DMS 273 treated with DMSO at 0.1 percent for 48 hours (cell line): ENCODE data around the gene NIPAL4.
"Not testable (repeated sequence)": the region's sequence is repeated elsewhere in the genome, so short reads cannot be mapped to it uniquely, and the experiment has no call there.

Source experiments
- DNase-seq: peaks from one replicate; lab custom pipeline; 2025; lab: John Stamatoyannopoulos, UW

NIPAL4 gene

DNA sequence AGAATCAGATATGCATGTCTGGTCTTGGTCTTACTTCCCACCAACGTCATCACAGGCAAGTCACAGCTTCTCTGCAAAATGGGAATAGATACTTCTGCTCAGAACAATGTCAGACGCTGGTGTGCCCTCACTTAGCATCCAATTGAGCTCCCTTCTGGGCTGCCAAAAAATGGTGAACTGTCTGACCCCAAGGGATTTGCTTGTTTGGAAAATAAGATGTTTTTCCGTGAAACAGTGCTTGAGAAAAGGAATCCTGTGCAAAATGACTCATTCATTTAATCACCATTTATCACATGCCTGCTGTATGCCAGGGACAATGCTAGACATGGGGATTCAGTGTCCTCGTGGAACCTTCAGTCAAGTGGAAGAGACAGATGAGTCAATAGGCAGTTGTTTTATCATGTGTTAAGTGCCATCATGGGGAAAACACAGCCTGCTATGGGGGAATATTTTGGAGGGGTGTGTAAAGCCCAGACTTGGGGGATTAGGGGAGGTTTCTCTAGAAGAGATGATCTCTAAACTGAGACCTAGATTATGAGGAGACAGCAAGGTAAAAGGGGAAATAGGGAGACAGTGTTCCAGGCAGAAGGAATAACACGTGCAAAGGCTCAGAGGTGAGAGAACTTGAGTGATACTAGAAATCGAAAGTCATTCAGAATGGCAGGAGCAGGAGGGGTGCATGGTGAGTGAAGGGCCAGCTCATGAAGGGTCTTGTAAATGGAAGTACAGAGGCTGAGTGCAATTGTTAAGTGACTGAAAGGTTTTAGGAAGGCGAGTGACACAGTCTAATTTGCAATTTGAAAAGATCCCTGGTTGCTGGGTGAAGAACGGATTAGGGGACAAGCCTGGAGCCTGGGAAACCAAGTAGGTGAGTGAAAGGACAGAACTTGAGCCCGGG lies 3.9 kb downstream of the NIPAL4 start:
- no peak for DNase-seq

DNA sequence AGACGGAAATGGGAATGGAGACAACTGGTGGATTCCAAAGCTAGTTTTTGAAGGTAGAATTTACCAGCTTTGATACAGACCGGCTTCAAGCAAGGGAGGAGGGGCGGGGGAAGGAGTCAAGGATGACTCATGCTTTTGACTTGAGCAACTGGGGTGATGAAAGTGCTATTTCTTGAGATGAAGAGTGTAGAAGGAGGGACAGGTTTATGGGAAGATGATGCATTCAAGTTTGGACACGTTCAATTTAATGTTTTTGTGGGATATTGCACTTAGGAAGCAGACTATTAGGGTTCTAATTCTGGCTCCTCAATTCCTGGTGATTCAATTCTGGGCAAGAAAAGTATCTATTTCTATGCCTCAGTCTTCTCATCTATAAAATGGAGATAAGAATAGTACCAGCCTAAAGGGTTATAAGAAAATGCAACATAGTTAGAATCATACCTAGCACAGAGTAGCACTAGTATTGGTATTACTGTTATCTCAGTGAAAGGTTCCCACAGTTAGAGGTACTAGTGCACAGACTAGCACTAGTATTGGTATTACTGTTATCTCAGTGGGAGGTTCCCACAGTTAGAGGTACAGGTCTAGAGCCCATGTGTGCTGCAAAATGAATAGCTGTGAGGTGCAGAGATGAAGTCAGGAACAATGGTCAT lies 4.6 kb downstream of the NIPAL4 start:
- no peak for DNase-seq

DNA sequence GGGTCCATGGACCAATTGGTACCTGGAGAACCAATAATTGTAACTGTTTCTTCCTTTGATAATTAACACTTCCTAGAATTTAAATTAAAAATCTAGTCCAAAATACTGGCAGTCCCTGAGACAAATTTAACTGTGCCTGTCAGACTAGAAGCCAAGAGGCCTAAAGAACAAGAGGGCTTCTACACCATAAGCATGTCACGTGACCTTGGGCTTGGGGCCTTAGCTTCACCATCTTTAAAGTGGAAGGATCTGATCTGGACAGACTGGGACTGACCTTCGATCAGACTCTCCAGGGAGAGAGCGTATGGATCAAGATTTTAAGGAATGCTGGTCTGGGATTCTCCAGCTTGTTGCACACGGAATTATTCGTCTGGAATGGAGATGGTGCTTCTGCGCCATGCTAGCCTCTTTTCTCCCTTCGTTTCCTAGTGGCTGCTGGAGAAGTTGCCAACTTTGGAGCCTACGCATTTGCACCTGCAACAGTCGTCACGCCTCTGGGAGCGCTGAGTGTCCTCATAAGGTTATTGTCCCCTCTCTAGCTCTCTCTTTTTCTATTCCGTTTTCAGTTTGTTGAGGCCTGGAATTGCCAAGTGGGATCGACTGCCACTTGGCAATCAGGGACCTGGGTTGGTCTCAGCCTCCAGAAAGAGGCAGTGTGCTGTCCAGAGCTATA lies 8.4 kb downstream of the NIPAL4 start:
- DNase-seq = no peak

DNA sequence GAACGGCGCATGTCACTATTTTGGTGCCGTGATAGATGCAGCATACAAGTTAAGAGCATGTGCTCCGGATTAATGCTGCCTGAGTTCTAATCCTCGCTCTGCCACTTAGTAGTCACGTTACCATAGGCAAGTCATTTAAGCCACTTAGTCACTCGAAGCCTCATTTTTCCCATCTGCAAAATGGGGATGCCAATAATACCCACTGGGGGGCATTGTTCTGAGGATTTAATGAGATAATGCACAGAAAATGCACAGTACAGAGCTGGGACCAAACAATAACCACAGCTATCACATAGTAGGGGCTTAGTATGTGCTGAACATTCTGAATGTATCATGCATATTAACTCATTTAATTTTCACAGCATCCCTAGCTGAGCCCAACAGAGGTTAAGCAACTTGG lies 9.1 kb downstream of the NIPAL4 start:
- DNase-seq = no peak

DNA sequence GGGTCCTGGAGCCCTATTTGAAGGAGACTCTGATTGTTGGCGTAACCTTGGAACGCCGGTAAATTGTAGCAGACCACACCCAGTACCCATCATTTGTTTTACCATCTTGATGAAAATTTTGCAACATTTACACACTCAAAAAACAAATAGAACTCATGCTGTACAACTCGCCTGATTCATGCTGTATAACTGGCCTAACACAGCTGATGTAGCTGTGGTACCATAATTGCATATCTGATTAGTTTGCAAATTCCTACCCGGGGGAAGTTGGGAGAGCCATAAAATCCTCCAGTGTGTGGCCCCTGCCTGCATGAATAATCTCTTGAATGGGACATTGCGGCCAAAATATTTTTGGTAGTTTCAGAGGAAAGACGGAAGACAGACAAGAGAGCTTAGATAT lies 9.7 kb downstream of the NIPAL4 start:
- no peak for DNase-seq

DNA sequence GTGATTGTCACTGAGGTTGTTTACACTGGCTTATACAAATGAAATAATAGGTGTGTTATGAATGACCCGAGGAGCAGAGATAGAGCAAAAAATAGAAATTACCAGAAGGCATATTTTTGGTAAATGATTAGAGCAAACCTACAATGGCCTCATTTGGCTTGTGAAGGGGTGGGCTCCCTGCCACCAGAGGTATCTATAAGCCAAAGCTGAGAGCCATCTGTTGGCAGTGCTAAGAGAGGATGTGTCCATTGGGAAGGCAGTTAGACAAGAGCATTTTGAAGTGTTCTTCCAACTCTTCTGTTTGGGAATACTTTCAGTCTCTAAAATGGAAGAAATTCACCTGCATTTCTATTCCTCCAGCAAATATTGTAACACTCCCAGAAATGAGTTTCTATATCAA lies 10.6 kb downstream of the NIPAL4 start:
- DNase-seq = no peak

DNA sequence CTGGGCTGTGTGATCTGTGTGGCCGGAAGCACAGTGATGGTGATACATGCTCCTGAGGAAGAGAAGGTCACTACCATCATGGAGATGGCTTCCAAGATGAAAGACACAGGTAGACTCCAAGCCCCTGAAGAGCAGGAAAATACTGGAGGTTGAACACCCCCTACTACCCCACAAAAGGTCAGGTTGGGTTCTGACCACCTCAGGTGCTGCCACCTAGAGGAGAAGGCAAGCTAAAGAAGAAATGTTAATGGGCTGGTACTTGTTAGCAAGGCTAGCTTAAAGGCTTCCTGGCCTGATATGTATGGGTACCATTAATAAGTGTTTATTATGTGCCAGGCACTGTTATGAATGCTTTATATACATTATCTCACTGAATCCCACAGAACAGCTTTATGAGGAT lies 11.7 kb downstream of the NIPAL4 start:
- no peak for DNase-seq

DNA sequence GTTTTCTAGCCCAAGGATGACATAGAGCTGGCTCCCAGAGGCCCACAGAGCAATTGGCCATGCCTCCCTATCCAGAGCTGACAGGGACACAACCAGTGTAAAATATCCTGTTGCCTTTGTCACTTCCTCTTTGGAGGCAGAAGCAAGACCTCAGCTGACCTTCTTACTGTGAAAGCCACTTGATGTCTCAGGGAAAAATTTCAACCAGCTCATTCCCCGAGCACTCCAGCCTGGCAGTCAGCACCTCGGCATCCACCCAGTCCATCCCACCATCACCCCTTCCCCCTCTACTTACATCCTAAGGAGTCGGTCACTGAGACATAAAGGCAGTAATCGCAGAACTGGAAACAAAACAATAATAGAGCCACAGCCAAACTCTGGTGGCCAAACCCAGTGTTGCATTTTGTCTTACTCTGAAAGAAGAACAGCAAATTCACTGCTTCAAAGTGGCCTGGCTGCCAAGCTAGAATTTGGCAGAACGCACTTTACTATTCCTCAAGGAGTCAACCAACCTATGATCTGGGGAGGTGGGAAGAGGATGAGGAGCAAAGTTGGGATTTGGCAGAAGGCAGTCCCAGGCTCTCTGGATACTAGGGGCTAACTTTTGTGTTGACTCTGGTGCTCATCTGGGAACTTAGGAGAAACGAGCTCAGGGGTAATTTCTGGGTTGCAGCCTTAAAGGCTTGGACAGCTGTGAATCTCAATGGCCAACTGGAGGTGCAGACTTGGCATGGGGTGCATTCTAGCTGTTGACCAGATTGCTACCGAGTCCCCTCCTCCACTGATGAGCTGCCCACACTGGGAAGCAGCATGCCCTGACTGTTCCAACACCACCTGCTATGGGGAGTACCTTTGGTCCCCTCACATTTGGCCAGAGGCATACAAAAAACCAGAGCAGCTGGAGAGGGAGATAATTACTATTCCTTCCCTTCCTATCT lies 13.6 kb downstream of the NIPAL4 start:
- peak; percentile 71 for DNase-seq

DNA sequence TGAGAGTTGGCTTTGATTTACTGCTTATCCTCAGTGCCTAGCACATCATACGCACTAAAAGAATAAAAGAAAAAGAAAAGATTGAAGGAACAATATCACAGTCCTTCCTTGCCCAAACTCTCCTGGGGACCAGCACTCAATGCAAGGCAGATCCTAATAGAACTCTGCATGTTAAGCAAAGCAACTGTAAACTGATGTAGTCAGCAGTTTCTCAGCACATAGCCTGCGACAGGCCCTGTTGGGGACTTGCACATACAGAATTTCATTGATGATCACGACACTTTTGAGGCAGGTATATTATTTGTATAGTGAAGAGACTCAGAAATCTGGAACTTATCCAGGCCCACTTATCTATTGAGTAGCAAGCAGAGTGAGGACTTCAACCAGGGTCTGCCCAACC lies 15.4 kb downstream of the NIPAL4 start:
- no peak for DNase-seq

DNA sequence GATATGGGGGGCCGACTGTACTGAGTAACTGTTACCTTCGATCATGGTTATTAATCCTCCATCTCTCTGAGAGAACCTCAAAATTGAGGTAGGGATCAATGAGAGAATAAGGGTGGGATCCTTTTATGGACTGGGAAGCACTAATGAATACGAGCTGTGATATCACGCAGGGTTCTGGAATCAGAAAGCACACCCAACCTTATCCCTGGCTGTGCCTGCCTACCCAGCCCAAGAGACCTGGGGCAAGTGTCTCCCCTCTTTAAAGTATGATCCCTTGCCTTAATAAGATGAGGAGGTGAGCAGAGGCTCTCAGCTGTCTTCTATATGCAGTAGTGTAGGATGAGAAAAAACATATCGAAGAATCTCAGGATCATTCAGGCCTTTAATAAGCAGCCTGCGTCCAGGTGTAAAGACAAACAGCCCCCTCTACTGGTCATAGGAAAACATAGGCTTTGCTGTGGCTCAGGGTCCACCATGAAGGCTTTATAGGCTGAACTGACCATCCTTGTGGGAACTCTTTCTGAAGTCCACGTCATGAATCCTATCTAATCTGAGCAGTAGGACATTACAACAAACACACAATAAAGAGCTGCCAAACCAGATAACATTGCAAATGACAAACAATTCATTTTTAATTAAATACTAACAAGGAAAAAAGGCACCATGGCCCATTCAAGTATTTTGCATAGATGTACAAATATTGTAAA lies 16.8 kb downstream of the NIPAL4 start:
- DNase-seq = no peak

DNA sequence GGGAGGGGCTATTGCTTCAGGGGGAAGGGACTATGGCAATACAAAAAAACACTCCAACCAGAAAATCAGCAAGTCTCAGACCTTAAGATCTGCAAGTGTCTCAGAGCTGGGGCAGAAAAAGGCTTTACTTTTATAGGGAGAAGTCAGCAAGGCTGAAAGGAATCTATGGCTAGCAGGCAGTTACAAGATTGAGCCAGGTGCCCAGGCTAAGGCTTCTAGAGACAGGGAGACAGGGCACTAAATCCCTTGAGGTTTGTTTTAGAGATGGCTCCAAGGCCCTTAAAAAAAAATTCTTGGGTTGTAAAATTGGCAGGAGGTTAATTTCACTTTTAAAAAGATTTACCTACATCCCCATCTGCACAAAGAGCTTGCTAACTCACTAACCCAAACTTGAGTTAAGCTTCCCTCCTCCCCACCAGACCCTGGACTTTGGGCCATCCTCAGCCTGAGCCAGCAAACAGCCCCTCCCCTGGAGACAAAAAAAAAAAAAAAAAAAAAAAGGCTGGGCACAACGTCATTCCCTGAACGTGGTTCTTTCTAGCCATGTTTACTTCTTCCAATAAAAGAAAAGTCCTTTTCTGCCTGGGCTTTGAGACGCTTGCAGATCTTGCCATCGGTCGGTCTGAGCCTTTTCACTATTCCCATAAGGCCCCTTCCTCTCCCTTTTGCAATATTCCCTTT lies 17.9 kb downstream of the NIPAL4 start:
- no peak for DNase-seq

DNA sequence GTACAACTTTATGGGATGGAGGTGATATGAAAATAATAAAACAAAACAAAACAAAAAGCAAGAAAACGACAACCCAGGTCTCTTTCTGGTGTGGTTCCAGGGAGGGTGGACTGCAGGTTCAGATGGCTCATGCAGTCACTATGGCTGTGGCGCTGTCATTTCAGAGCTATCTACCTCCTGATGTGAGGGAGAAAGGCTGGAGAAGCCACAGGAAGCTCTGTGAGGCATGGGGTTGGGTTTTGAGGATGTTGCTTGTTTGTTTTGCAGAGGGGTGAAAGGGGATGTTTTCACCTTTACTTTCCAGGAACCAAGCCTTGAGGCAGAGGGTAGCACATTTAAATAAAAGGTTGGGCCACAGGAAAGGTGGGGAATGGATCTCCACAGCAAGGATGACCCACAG lies 18.7 kb downstream of the NIPAL4 start:
- DNase-seq = no peak

DNA sequence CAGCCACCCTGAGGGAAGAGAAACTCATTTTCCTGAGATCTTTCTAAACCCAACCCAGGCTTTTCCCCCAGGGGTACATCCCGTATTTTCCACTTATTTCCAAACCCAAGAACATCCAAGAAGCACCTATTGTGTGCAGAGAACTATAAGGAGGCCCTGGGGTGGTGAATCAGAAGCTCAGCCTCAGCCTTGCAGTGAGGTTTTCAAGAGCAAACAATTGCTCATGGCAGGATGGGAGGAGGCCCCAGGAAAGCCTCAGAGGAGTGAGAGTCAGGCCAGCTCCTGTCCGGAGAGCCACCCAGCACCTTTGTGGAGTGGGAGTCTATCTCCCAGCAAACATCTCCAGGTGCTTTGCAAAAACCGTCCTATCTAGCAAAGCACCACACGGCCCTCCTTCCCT lies 19.2 kb downstream of the NIPAL4 start:
- DNase-seq = no peak

DNA sequence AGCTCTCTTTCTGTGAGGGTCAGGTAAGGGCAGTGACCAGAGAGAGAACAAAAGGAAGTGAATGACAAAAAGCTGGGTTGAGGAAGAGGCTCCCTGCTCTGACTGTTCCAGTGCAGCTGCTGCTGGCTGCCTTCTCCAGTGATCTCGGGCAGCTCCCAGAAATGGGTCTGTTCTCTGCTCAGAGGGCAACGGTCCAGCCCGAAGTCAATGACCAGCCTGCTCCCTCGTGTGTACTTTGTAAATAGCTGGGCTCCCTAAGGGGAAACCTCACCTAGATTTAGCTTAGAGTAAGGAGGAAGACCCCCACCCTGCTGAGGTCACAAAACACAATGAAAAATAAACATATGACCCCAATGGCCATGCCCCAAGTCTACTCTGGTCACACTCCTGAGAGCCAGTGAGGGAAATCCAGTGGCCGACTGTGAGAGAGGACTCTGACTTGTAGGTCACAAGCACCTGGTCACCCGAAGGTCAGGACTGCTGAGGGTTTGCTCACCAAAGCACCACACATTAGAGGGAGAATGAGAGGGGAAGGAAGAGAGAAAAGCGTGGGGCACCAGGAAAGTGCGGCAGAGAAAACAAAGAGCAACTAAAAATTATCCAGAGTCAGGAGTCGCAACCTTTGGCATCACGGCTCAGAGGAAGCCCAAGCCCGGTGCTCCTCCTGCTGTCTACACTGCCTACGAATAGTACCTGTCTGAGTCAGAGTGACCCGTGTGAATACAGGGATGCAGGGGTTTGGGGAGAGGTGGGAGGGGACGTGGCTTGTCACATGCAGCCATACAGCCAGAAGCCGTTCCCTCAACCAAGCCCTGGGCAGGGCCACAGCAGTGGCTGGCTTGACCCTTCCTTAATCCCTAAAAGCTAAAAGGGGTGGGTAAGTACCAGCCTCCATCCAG lies 19.8 kb downstream of the NIPAL4 start:
- DNase-seq = no peak

DNA sequence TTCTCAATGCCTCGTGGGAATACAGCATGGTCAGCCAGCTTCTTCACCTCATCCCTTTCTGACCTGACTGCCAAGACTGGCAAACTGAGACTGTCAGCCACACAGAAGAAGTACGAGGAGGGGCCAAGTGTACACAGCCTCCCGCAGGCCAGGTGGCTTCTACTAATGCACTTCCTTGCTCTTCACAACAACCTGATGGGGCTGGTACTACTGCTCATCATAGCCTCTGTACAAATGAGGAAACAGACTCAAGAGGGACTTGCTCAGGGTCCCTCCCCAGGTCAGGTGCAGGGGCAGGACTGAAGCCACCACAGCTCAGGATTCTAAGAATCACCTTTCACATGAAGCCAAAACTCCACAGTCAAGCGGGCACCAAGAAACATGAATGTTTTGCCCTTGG lies 21.3 kb downstream of the NIPAL4 start:
- DNase-seq = no peak

DNA sequence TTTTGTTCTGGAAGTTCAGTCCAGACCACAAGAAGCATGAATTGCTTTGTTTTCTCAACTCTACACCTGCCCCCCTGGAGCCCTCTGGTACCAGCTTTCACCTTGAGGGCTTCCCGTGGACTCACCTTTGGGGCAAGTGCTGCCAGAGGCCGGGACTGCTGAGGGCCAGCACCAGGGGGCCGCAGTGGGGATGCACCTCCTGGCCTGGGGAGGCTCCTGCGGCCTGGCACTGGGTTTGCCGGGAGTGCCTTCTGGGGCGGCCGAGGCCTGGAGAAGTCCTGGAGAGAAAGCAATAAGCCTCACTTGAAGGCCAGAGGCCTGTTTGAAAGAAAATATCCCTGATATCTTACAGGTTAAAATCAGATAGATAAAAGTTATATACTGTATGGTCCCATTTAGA lies 21.7 kb downstream of the NIPAL4 start:
- no peak for DNase-seq

DNA sequence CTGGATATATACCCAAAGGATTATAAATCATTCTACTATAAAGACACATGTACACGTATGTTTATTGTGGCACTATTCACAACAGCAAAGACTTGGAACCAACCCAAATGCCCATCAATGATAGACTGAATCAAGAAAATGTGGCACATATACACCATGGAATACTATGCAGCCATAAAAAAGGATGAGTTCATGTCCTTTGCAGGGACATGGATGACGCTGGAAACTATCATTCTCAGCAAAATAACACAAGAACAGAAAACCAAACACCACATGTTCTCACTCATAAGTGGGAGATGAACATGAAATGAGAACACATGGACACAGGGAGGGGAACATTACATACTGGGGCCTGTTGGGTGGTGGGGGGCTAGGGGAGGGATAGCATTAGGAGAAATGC lies 22.7 kb downstream of the NIPAL4 start:
- not testable (repeated sequence) for DNase-seq

DNA sequence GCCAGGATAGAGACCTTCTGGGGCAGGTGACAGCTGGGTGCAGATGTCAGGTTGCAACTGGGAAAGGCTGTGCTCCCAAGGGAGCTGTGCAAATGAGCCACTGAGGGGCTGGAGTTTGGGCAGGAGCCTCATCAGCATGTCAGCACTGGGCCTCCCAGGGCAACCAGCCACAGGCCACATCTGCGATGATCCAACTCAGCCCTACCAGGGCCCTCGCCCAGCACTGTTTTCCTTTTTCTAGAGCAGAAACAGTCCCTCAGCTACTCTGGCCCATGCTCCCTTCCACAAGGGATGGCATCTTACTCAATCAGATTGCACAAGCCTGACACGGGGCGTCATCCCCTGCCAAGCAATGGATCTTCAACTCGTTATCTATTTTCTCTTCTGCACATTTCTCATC lies 24.8 kb downstream of the NIPAL4 start:
- DNase-seq = no peak

DNA sequence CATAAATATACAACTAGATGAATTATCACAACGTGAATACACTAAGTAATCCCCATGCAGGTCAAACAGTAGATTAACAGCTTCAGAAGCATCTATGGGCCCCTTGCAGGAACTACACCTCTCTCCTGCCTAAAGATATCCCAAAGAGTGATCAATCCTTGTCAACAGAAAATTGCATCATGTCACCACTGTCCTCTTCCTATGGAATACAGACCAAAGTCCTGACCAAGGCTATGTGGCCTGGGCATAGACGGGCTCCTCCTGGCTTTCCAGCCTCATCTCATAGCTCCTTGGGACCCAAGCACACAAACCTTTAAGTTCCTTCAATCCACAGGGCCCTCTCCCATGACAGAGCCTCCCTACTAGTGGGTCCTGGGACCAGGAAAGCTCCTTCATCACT lies 25.3 kb downstream of the NIPAL4 start:
- DNase-seq = no peak

DNA sequence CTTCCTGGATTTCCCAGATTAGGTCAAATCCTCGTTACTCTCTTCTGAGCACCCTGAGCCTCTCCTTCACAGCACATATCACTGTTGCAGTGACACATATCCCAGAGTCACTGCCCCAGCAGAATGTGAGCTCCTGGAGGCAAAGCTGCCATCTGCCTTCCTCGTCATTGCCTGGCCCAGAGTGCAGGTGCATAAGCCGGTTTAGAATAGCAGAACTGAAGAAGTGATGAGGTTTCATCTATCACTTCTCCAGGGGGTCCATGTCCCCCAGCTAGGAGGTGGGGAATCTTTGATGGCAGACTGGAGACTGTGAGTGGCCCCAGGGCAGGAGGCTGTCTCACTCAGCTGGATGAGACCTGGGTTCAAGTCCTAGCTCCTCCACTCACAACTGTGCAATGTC lies 25.8 kb downstream of the NIPAL4 start:
- no peak for DNase-seq
